ENCODE measurements around the gene CACNA1H.
"Not testable (repeated sequence)": the region's sequence is repeated elsewhere in the genome, so short reads cannot be mapped to it uniquely, and the experiment has no call there.

The CACNA1H gene

DNA sequence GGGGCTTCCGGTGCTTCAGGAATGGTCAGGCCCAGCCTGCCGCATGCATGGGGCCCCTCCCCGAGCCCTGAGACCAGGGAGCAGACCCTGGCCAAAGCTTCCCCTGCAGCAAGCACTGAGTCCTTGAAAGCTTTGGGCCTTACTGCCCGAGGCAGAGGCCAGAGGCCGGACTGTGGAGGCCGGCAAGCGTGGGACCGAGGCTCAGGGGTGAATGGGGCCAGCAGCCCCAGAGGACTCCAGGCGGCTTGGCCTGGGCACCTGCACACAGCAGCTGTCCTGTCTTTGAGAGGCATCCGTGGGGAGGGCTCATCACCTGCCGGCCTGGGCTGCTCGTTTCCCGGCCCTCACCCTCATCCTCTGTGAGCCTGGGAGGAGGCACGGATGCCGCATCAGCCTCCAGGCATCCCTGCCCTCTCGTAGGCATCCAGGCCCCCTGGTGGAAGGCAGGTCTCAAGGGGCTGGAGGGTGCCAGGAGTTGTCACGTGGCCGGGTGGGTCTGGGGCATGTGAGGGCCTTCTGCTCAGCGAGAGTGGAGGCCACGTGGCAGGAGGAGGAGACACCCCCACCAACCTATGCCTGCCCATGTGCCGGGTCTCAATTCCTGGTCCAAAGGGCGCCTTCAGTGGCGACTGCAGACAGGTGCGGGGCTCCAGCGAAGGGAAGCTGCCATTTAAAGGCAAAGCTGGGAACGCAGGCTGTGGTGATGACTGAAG, 31.4 kb downstream of the CACNA1H start:
- Histone ChIP-seq H3K4me3 (no peak overlapping the region), H3K27ac (peak overlapping the region in 1 of 2 donors; percentile 98)
- no peak for DNase-seq (ENCODE audit: low spot score)
- TF ChIP-seq, protein P1, sequence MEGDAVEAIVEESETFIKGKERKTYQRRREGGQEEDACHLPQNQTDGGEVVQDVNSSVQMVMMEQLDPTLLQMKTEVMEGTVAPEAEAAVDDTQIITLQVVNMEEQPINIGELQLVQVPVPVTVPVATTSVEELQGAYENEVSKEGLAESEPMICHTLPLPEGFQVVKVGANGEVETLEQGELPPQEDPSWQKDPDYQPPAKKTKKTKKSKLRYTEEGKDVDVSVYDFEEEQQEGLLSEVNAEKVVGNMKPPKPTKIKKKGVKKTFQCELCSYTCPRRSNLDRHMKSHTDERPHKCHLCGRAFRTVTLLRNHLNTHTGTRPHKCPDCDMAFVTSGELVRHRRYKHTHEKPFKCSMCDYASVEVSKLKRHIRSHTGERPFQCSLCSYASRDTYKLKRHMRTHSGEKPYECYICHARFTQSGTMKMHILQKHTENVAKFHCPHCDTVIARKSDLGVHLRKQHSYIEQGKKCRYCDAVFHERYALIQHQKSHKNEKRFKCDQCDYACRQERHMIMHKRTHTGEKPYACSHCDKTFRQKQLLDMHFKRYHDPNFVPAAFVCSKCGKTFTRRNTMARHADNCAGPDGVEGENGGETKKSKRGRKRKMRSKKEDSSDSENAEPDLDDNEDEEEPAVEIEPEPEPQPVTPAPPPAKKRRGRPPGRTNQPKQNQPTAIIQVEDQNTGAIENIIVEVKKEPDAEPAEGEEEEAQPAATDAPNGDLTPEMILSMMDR (IDR thresholded peaks at IDR 0.05): no peak

DNA sequence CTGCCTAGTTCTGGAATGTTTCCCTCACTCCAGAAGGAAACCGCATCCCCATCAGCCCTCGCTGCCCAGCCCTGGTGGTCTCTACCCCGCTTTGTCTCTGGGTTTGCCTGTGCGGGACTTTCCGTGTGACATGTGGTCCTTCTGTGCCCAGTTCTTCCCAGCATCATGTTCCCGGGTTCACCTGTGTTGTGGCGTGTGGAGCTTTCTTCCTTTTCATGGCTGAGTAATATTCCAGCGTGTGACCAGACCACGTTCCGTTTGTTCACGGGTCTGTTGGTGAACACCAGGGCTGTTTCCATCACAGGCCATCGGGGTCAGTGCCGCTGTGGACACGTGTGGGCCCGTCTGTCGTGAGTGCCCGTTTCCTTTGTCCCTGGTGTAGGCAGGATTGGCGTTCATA, 32.1 kb downstream of the CACNA1H start:
- no peak for DNase-seq (ENCODE audit: low spot score)
- H3K4me3 ChIP-seq: no peak overlapping the region
- peak overlapping the region in 1 of 2 donors; percentile 98 for H3K27ac ChIP-seq
- TF ChIP-seq, protein P1 (IDR thresholded peaks at IDR 0.05): no peak

DNA sequence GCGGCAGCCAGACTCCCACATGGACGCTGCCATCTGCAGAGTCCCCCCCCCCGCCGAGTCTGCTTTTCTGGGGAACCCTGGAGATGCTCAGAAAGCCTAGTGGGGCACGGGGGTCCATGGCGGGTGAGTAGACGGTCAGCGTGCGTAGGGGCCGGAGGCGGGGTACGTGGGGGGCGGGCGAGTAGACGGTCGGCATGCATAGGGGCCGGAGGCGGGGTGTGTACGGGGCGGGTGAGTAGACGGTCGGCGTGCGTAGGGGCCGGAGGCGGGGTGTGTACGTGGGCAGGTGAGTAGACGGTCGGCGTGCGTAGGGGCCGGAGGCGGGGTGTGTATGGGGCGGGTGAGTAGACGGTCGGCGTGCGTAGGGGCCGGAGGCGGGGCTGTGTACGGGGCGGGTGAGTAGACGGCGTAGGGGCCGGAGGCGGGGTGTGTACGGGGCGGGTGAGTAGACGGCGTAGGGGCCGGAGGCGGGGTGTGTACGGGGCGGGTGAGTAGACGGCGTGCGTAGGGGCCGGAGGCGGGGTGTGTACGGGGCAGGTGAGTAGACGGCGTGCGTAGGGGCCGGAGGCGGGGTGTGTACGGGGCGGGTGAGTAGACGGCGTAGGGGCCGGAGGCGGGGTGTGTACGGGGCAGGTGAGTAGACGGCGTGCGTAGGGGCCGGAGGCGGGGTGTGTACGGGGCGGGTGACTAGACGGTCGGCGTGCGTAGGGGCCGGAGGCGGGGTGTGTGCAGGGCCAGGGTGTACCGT, 32.7 kb downstream of the CACNA1H start:
- H3K4me3 ChIP-seq; DNase-seq (ENCODE audit: low spot score); H3K27ac ChIP-seq: not testable (repeated sequence)

DNA sequence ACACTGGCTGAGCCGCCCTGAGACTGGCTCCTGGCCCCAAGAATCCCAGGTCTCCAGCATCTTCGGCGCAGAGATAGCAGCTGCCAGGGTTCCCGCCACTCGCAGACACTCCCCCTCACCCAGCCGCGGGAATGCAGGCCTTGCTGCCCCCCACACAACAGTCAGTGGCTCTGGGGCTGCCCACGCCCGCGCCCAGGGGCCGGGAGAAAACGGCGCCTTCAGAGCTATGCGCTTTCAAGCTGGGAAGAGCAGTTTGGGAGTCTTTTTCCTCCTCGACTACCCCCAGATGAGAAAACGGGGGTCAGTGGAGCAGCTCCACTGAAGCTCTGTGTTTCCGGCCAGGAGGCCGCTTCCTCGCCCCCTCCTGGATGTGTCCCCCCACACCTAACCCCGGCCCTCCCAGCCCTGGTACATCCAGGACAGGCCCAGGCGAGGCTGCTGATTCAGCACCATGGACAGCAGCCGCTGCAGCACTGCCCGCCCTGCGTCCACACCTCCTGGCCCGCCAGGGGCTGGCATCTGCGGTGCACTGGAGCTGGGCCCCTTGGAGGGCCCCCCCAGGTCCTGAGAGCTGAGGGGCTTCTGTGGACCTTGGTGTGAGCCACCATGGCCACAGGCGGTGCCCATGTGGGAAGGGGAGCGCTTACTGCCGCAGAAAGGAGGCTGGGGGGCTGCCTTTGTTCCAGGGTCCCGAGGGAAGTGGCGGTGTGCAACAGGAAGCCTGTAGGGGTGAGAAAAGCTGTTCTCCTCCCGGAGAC, 35.7 kb downstream of the CACNA1H start:
- Histone ChIP-seq H3K4me3 (no peak overlapping the region), H3K27ac (no peak overlapping the region)
- no peak for DNase-seq (ENCODE audit: low spot score)
- TF ChIP-seq, protein P1 (IDR thresholded peaks at IDR 0.05): no peak

DNA sequence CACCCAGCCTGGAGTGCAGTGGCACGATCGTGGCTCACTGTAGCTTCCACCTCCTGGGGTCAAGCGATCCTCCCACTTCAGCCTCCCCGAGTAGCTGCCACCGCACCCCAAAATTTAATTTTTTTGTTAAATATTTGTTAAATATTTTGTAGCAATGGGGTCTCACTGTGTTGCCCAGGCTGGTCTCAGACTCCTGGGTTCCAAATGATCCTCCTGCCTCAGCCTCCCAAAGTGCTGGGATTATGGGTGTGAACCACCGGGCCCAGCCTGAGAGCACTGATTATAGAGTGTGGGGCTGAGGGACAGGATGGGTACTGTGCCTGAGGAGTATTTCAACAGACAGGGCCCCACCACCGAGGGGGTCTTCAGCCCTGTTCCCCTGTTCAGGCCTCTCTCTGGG, 36.5 kb downstream of the CACNA1H start:
- no peak overlapping the region for H3K4me3 ChIP-seq
- no peak overlapping the region for H3K27ac ChIP-seq
- TF ChIP-seq, protein P1 (IDR thresholded peaks at IDR 0.05): no peak
- no peak for DNase-seq (ENCODE audit: low spot score)

DNA sequence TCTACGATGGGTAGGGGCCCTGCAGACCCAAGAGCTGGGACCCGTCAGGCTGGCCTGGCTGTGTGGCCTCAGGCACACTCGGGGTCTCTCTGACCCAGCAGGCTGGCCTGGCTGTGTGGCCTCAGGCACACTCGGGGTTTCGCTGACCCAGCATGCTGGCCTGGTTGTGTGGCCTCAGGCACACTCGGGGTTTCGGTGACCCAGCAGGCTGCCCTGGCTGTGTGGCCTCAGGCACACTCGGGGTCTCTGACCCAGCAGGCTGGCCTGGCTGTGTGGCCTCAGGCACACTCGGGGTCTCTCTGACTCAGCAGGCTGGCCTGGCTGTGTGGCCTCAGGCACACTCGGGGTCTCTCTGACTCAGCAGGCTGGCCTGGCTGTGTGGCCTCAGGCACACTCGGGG, 37.9 kb downstream of the CACNA1H start:
- DNase-seq (ENCODE audit: low spot score); H3K27ac ChIP-seq; H3K4me3 ChIP-seq: not testable (repeated sequence)

DNA sequence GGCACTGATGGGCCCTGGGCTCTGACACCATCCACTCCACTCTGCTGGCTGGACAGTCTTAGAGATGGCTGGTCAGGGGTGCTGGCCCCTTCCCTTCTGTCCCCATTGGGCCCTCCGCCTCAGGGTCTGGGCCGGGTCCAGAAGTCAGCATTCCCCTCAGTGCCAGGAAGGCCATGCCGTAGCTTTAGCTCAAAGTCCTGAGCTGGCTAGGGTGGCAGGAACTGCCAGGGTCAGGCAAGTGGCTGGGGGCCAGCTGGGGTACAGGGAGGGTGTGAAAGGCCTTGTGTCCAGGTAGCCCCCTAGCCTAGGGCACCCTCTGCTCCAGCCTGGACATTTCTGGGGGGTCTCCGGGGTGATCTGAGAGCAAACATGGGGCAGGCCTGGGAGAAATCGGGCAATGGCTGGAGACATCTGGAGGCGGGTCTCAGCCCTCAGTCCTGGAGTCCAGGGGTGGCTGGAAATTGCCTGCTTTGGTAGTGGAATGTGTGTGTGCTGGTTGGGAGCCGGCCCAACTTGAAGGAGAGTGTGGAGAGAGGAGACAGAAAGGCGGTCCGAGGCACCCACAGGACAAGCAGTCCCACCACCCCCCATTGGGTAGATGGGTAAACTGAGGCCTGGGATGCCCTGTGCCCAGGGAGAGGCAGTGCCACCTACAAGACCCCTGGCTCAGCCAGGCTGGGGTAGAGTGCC, 39.6 kb downstream of the CACNA1H start:
- TF ChIP-seq, protein P1 (IDR thresholded peaks at IDR 0.05): no peak
- Histone ChIP-seq H3K27ac (peak overlapping the region; percentile 48 to 53), H3K4me3 (no peak overlapping the region)

More for the DNA sequence above, 39.6 kb downstream of the CACNA1H start:
- no peak for DNase-seq (ENCODE audit: low spot score)
